HG03442 (cell line): ENCODE results near the gene MSI2.

Experiments used
- ATAC-seq: cut with Tn5 transposase; IDR thresholded peaks from one replicate; pipeline ENCODE4 v1.9.1; 2021; ENCODE audit warnings: mild to moderate bottlenecking, moderate library complexity; ENCODE audit not compliant: unreplicated experiment

Gene MSI2

GRCh38 chr17:57531648-57532504, 275.6 kb downstream of the MSI2 start:
- no peak for ATAC-seq

- ATAC-seq = no peak
Observed at GRCh38 chr17:57532556-57532955, 276.2 kb downstream of the MSI2 start.

- ATAC-seq = no peak
Observed at GRCh38 chr17:57532966-57533365, 276.6 kb downstream of the MSI2 start.

- ATAC-seq = no peak
Observed at GRCh38 chr17:57533684-57534305, 277.5 kb downstream of the MSI2 start.

- ATAC-seq = no peak
Observed at GRCh38 chr17:57534863-57535248, 278.5 kb downstream of the MSI2 start.

- no peak for ATAC-seq
Observed at GRCh38 chr17:57535249-57535966, 279.1 kb downstream of the MSI2 start.

GRCh38 chr17:57536289-57536688, 280.0 kb downstream of the MSI2 start:
- no peak for ATAC-seq

- ATAC-seq = no peak
Observed at GRCh38 chr17:57536789-57537523, 280.6 kb downstream of the MSI2 start.

- ATAC-seq = no peak
Observed at GRCh38 chr17:57537524-57538410, 281.4 kb downstream of the MSI2 start.

GRCh38 chr17:57538736-57539456, 282.6 kb downstream of the MSI2 start:
- ATAC-seq = no peak

- ATAC-seq = no peak
Observed at GRCh38 chr17:57539529-57540301, 283.4 kb downstream of the MSI2 start.

GRCh38 chr17:57540596-57540995, 284.3 kb downstream of the MSI2 start:
- no peak for ATAC-seq

- ATAC-seq = no peak
Observed at GRCh38 chr17:57541049-57541448, 284.7 kb downstream of the MSI2 start.

- ATAC-seq = no peak
Observed at GRCh38 chr17:57541472-57542394, 285.4 kb downstream of the MSI2 start.

GRCh38 chr17:57542510-57542909, 286.2 kb downstream of the MSI2 start:
- ATAC-seq = no peak

- ATAC-seq = no peak
Observed at GRCh38 chr17:57543230-57543629, 286.9 kb downstream of the MSI2 start.

- no peak for ATAC-seq
Observed at GRCh38 chr17:57544401-57544800, 288.1 kb downstream of the MSI2 start.
